Thyroid gland (tissue), 4 donors: ENCODE results near the gene ZNF691. TPM values are rescaled to one million over a fixed set of nuclear protein-coding genes. Genes with fewer than 3 reads are reported as not detected.
"Not testable (repeated sequence)": the region's sequence is repeated elsewhere in the genome, so short reads cannot be mapped to it uniquely, and the experiment has no call there.

ENCODE experiments used
- DNase-seq, 2 donors: peaks; one replicate each; pipeline ENCODE4 v3.0.0-alpha.2; 2019
- H3K27ac ChIP-seq, 3 donors: fragments of 200-600 bp; sonication (generic); 1 replicate in 2 of 3; 2 replicates in 1 of 3; pipeline ENCODE4 v1.5.1; 2016 to 2019; ENCODE audit warnings: mild to moderate bottlenecking in 1 of 3, moderate library complexity in 1 of 3
- H3K27me3 ChIP-seq: fragments of 200-600 bp; sonication (generic); one replicate; pipeline ENCODE4 v1.5.1; 2019
- H3K36me3 ChIP-seq, 2 donors: fragments of 200-600 bp; sonication (generic); one replicate each; pipeline ENCODE4 v1.5.1; 2016 to 2019
- H3K4me1 ChIP-seq, 2 donors: fragments of 200-600 bp; sonication (generic); one replicate each; pipeline ENCODE4 v1.5.1; 2017 to 2019
- H3K4me3 ChIP-seq, 3 donors: fragments of 200-600 bp; sonication (generic); replicated peaks in 1 of 3; 1 replicate in 2 of 3; 2 replicates in 1 of 3; pipeline ENCODE4 v1.5.1; 2016; ENCODE audit warnings: mild to moderate bottlenecking in 1 of 3
- H3K9me3 ChIP-seq: fragments of 200-600 bp; sonication (generic); one replicate; pipeline ENCODE4 v1.5.1; 2017
- CTCF ChIP-seq, 6 experiments: fragments of 200-600 bp in 3 of 6; fragments of 450-650 bp in 3 of 6; sonication (generic) in 3 of 6; IDR thresholded peaks; one replicate each; pipeline ENCODE4 v1.5.1; 2016 to 2019; ENCODE audit warnings: antibody characterized with exemption in 6 of 6, mild to moderate bottlenecking in 2 of 6, inconsistent platforms in 1 of 6, moderate library complexity in 1 of 6
- POLR2A ChIP-seq, 2 donors: fragments of 450-650 bp; IDR thresholded peaks; one replicate each; pipeline ENCODE4 v1.6.1; 2017; ENCODE audit warnings: antibody characterized with exemption in 2 of 2, mild to moderate bottlenecking in 2 of 2, moderate library complexity in 1 of 2
- WGBS, 2 donors: methylation state at CpG; one replicate each; pipeline ENCODE4 v1.1.5; 2017; 5-methylcytosine and 5-hydroxymethylcytosine counted together
- intact Hi-C: fragments of 100-400 bp; cut with DNase I; formaldehyde crosslinking; loops from one replicate; pipeline ENCODE4 v1.15.1; 2023
- total RNA-seq, 4 donors: library from RNA; depleted of rRNA; stranded (reverse); fragments of >200 nt; gene quantifications; one replicate each; pipeline ENCODE4 v1.2.3, GENCODE V29; 2016

Gene ZNF691
- total RNA-seq, 4 donors from 2014 or later: 17.9 to 25.8 (median 21.5) TPM

DNA sequence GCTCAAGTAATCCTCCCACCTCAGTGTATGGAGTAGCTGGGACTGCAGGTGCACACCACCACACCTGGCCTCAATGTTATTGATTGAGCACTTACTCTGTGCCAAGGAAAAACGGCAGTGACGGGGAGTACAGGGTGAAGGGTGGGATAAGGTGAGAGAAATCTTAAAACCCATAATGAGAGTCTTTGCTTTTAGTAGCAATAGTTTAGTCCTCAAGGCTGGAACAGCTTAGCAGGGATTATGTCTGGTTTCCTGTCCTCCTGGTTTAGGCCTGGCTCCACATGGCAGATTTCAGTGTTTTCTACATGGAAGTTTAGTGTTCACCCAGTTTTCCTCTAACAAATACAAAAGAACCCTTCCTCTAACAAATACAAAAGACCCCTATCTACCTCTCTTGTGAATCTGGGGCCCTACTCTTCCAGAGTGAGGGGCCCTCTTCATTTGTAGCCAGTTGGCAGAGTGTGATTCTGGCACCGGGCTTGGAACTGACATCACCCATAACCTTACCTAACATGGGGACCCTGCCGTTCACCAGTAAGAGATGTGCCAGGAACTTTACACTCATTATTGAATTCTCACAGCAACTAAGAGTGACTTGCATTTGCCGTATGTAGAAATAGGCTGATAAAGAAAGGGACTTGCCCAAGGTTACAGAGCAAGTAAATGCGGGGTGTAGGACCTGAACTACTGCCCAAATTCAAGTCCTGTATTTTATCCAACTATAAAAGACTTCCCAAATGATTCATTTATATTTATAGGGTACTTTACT, 6.9 kb downstream of the ZNF691 start:
- intact Hi-C loops: no loop called here
- WGBS, 2 donors: 89 to 90% methylated on average over 6 of the region's 6 CpGs
- no peak overlapping the region for H3K4me3 ChIP-seq
- H3K27me3 ChIP-seq: no peaks in the 10 kb centered on the region
- TF ChIP-seq POLR2A (IDR thresholded peaks at IDR 0.05): no peak
- TF ChIP-seq CTCF (IDR thresholded peaks at IDR 0.05): no peak
- DNase-seq: no peak
- H3K36me3 ChIP-seq: peaks cover 6 to 12% of the 10 kb centered on the region in 2 donors
- no peaks in the 10 kb centered on the region for H3K4me1 ChIP-seq
- H3K27ac ChIP-seq: no peak overlapping the region
- no peaks in the 10 kb centered on the region for H3K9me3 ChIP-seq

GRCh38 chr1:42856554-42856953, 10.1 kb downstream of the ZNF691 start:
- H3K4me1 ChIP-seq, H3K4me3 ChIP-seq, H3K27me3 ChIP-seq, H3K9me3 ChIP-seq, DNase-seq, intact Hi-C loops, H3K27ac ChIP-seq, H3K36me3 ChIP-seq: not testable (repeated sequence)
- 92 to 93% methylated on average over 3 of the region's 3 CpGs for WGBS, 2 donors

DNA sequence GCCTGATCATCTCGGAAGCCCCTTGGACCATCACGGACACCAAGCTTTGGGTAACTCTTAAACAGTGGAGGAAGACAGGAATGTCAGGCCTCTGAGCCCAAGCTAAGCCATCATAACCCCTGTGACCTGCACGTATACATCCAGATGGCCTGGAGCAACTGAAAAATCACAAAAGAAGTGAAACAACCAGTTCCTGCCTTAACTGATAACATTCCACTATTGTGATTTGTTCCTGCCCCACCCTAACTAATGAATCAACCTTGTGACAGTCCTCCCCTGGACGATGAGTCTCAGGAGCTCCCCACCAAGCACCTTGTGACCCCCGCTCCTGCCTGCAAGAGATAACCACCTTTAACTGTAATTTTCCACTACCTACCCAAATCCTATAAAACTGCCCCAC, 13.0 kb downstream of the ZNF691 start:
- 83 to 91% methylated on average over 5 of the region's 5 CpGs for WGBS, 2 donors
- H3K27ac ChIP-seq, DNase-seq, H3K4me3 ChIP-seq, H3K4me1 ChIP-seq, intact Hi-C loops, H3K27me3 ChIP-seq, H3K9me3 ChIP-seq, H3K36me3 ChIP-seq: not testable (repeated sequence)

DNA sequence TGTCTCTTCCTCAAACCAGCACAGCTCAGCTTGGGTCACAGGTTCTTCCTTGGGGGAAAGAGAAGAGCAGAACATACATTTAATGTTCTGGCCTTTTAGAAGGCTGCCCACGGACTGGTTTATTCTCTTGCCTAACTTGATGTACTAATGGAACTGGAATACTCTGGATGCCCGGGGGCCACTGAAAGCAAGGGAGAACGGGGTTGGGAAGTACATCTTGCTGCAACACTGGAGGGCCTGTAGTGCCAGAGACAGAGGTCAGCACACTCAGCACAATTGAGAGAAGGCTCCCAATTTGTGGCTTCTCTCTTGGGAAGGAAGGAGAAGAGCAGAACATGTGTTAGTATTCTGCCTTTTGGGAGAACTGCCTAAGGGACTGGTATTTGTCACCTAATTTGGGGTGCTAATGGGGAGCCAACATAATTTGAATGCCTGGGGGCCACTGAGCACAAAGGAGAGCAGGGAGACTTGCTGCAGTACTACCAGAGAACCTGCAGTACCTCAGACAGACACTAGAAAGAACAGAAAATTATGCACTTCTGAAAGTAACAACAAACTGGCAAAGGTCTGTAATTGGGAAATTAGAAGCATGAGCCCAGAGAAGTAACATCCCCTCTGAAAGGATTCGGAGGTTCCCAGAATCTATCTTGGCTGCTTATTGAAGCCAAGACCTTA, 14.1 kb downstream of the ZNF691 start:
- no peak overlapping the region for H3K4me3 ChIP-seq
- no peak overlapping the region for H3K27ac ChIP-seq
- no peaks in the 10 kb centered on the region for H3K36me3 ChIP-seq
- H3K9me3 ChIP-seq: no peaks in the 10 kb centered on the region
- TF ChIP-seq POLR2A (IDR thresholded peaks at IDR 0.05) (no peak), CTCF (IDR thresholded peaks at IDR 0.05) (no peak)
- no peaks in the 10 kb centered on the region for H3K27me3 ChIP-seq
- H3K4me1 ChIP-seq: no peaks in the 10 kb centered on the region
- intact Hi-C loops: no loop called here
- no peak for DNase-seq
- 71 to 82% methylated on average over 4 of the region's 4 CpGs for WGBS, 2 donors

DNA sequence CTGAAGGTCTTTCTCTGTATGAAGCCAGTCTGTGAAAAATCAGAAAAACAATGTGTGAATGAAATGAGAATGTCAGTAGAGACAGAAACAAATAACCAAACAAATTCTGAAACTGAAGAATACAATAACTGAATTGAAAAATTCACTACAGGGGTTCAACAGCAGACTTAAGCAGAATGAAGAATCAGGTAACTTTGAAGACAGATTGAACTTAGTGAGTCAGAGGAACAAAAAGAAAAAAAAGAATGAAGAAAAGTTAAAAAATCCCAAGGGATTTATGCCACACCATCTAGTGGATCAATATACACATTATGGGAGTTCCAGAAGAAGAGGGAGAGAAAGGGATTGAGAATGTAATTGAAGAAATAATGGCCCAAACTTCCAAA, 14.6 kb downstream of the ZNF691 start:
- intact Hi-C loops: no loop called here
- no peak for TF ChIP-seq CTCF (IDR thresholded peaks at IDR 0.05)
- TF ChIP-seq POLR2A (IDR thresholded peaks at IDR 0.05): no peak
- H3K9me3 ChIP-seq: no peaks in the 10 kb centered on the region

GRCh38 chr1:42866549-42866948, 20.1 kb downstream of the ZNF691 start:
- H3K36me3 ChIP-seq: no peaks in the 10 kb centered on the region
- intact Hi-C loops: no loop called here
- TF ChIP-seq POLR2A (IDR thresholded peaks at IDR 0.05) (no peak), CTCF (IDR thresholded peaks at IDR 0.05) (no peak)
- 89 to 90% methylated on average over 5 of the region's 5 CpGs for WGBS, 2 donors
- no peaks in the 10 kb centered on the region for H3K4me1 ChIP-seq
- H3K4me3 ChIP-seq: no peak overlapping the region
- no peaks in the 10 kb centered on the region for H3K27me3 ChIP-seq
- no peak for DNase-seq
- no peak overlapping the region for H3K27ac ChIP-seq
- no peaks in the 10 kb centered on the region for H3K9me3 ChIP-seq

More for the DNA sequence above, 14.6 kb downstream of the ZNF691 start:
- Histone ChIP-seq H3K4me1 (no peaks in the 10 kb centered on the region), H3K27me3 (no peaks in the 10 kb centered on the region), H3K27ac (no peak overlapping the region), H3K36me3 (no peaks in the 10 kb centered on the region), H3K4me3 (no peak overlapping the region)
- DNase-seq: no peak

- H3K9me3 ChIP-seq, H3K27ac ChIP-seq, H3K4me1 ChIP-seq, H3K36me3 ChIP-seq, H3K4me3 ChIP-seq, intact Hi-C loops, H3K27me3 ChIP-seq, DNase-seq: not testable (repeated sequence)
- 83 to 92% methylated on average over 4 of the region's 4 CpGs for WGBS, 2 donors
Observed at GRCh38 chr1:42868466-42868865, 22.1 kb downstream of the ZNF691 start.

GRCh38 chr1:42869254-42869653, 22.8 kb downstream of the ZNF691 start:
- H3K4me3 ChIP-seq, DNase-seq, intact Hi-C loops, H3K27ac ChIP-seq, H3K36me3 ChIP-seq, H3K9me3 ChIP-seq, H3K27me3 ChIP-seq, H3K4me1 ChIP-seq: not testable (repeated sequence)
- 82 to 85% methylated on average over 2 of the region's 2 CpGs for WGBS, 2 donors

DNA sequence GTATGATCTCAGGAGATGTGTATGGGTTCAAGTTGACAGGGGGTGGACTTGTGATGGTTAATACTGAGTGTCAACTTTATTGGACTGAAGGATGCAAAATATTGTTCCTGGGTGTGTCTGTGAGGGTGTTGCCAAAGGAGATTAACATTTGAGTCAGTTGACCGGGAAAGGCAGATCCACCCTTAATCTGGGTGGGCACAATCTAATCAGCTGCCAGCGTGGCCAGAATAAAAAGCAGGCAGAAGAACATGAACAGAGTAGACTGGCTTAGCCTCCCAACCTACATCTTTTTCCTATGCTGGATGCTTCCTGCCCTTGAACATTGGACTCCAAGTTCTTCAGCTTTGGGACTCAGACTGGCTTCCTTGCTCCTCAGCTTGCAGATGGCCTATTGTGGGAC, 23.3 kb downstream of the ZNF691 start:
- intact Hi-C loops: not testable (repeated sequence)

More for the DNA sequence above, 23.3 kb downstream of the ZNF691 start:
- not testable (repeated sequence) for H3K36me3 ChIP-seq, H3K4me3 ChIP-seq, H3K27me3 ChIP-seq, DNase-seq, H3K27ac ChIP-seq, H3K9me3 ChIP-seq, H3K4me1 ChIP-seq
- WGBS, 2 donors: 89 to 90% methylated on average over 2 of the region's 2 CpGs
